Activated CD8-positive, alpha-beta memory T cell treated with anti-CD3 and anti-CD28 coated beads for 36 hours (primary cell): ENCODE measurements around the gene FOXP4. TPM values are rescaled to one million over a fixed set of nuclear protein-coding genes. Genes with fewer than 3 reads are reported as not detected.

Experiments
- CTCF ChIA-PET: fragments of 350-600 bp; sonication (Branson Sonifier 250); formaldehyde crosslinking; loops from one replicate; lab custom pipeline; 2021; ENCODE audit warnings: antibody characterized with exemption; lab: Charles Lee
- POLR2A ChIA-PET: fragments of 350-600 bp; sonication (Branson Sonifier 250); formaldehyde crosslinking; loops from one replicate; lab custom pipeline; 2021; ENCODE audit warnings: antibody characterized with exemption; lab: Charles Lee
- total RNA-seq, 2 experiments: library from RNA; stranded (reverse); gene quantifications; one replicate each; pipeline ENCODE4 v1.2.3, GENCODE V29; 2021

FOXP4 gene, protein sequence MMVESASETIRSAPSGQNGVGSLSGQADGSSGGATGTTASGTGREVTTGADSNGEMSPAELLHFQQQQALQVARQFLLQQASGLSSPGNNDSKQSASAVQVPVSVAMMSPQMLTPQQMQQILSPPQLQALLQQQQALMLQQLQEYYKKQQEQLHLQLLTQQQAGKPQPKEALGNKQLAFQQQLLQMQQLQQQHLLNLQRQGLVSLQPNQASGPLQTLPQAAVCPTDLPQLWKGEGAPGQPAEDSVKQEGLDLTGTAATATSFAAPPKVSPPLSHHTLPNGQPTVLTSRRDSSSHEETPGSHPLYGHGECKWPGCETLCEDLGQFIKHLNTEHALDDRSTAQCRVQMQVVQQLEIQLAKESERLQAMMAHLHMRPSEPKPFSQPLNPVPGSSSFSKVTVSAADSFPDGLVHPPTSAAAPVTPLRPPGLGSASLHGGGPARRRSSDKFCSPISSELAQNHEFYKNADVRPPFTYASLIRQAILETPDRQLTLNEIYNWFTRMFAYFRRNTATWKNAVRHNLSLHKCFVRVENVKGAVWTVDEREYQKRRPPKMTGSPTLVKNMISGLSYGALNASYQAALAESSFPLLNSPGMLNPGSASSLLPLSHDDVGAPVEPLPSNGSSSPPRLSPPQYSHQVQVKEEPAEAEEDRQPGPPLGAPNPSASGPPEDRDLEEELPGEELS
- total RNA-seq: 10 to 100 TPM; 21.0 to 23.6 TPM

DNA sequence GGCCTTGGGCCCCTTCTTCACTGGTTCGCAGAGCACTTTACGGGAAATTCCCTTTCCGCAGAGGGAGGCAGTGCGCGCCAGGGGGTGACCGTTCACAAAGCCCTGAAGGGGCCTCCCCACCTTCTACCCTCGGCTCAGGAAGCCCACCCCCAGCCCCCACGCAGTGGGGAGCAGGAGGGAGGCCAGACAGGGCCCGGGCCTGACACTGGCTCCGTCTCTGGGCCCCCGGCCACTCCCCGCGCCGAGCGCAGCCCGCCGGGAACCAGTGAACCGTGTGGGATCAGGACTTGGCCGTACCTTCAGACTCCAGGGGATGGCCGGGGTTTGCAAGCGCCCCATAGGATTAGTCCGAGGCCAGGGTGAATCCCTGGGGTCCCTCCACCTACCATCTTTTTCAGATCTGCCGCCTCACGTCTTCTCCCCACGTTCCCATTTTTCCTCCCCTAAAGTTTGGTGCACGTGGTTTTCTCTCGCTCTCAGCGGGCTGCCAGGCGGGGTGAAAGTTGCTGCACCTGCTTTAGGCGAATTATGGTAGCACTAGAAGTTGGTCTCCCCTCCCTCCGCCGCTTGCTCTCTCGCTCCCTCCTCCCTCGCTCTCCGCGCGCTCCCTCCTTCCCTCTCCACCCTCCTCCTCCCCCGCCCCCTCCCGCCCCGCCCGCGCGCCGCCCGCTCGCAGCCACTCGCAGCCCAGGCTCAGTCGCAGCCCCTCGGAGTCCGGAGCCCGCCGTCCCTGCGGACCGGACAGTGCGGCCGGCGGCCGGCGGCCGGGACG, at the start of gene FOXP4:
TSS of gene FOXP4 (plus strand) at position 679 of the 772 bp plus-strand sequence. CDS start 19,380 bp downstream, outside the sequence.
- CTCF ChIA-PET: interaction anchor here (1.3 kb wide), 1 partner anchor 10 kb away, joined by 3 read pairs; no protein-coding TSS in a partner anchor

GRCh38 chr6:41497573-41497972, 48.6 kb upstream of the FOXP4 start:
- ChIA-PET CTCF (no interaction called here), POLR2A (no interaction called here)

More for the DNA sequence above, at the start of gene FOXP4:
- POLR2A ChIA-PET: interaction anchor here (1.5 kb wide), 1 partner anchor 15 kb away, joined by 4 read pairs; no protein-coding TSS in a partner anchor

DNA sequence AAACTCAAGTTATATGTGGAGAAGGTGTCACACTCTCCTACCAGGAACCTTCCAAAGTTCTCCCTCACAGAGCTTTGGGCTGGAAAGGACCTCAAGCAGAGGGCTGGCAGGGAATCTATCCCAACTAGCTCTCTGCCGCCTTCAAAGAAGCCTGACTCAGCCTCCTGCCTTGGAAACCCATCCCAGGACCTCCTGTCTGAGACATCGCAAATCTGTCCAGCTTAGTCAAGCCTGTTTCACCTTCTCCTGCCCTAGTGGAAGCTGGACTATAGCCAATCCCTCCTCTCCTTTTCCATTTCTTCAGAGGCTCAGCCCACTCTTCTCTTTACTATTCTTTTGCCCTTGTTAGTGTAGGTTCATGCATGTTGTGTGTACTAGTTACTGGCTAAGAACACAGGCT, 48.2 kb upstream of the FOXP4 start:
- POLR2A ChIA-PET: no interaction called here
- CTCF ChIA-PET: no interaction called here

DNA sequence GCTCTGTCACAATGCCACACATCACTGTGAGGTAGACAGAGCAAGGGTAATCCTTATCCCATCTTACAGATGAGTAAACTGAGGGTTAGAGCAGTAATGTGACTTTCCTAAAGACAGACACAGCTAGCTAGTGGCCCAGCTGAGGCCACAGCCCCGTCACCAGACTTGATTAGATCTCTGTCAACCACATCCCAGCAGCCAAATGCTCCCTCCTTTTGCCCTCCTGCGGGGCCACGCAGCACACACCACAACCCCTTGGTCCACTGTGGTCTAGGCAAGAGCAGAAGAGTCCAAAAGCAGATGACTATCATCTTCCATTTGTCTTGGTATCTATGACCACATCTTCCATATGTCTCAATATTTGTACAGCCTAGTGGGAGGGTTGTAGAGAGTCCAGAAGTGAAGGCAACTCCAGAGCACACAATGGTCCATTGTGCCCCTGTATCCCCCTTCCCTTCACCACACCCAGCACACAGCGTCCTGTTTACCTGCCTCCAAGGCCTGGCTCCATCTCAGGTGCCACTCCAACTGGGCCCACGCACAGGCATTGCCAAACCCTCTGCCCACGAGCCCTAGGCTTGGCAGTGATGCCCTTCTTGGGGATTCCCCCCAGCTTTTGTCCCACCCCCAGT, 47.1 kb upstream of the FOXP4 start:
- ChIA-PET CTCF (no interaction called here), POLR2A (no interaction called here)

GRCh38 chr6:41500561-41500960, 45.6 kb upstream of the FOXP4 start:
- ChIA-PET POLR2A (no interaction called here), CTCF (no interaction called here)

DNA sequence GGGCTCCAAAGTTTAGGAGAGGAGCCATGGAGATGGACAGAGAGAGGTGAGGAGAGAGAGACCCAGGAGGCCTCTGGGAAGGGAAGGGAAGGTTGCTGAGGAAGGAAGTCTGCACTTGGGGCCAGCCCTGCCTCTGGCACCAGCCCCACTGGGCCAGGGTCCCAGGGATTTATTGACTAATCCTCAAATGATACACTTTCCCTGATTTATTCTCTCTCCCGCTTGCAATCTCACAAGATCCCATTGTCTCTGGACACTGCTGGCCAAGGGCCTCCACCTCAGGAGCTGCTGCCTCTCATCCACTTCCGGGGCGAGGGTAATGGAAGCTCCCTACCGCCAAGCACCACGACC, 43.6 kb upstream of the FOXP4 start:
- ChIA-PET POLR2A (no interaction called here), CTCF (no interaction called here)

DNA sequence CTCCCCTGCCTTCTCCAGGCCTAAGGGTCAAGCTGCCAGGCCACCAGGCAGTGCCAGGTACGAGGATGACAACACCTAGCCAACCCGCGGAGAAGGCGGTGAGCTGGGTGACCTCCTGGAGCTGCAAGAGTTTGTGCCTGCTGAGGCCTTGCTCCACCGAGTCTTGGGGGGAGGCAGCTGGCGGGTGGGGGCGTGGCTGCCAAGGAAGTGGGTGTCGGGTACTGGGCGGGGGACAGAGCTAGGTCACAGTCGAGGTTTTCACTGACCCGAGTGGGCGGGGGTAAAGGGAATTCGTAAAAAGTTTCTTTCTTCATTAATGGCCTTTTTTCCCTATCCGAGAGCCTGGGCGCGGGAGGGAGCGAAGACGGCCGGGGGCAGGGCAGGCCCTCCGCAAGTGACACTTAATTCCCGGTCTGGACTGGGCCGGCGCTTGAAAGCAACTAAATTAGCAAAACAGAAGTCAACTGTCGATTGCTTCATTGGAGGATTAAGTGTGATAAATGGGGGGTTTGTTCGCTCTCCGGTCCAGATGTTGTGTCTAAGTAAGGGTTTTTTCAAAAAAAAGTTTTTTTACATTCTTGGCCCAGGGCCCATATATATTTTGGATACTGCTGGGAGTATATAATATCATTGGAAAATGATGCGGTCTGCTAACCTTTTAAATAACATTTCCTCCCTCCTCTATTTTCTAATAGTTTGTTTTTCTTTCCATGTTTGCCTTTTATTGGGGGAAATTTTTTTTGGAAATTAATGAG, 43.1 kb upstream of the FOXP4 start:
- CTCF ChIA-PET: no interaction called here
- POLR2A ChIA-PET: no interaction called here

DNA sequence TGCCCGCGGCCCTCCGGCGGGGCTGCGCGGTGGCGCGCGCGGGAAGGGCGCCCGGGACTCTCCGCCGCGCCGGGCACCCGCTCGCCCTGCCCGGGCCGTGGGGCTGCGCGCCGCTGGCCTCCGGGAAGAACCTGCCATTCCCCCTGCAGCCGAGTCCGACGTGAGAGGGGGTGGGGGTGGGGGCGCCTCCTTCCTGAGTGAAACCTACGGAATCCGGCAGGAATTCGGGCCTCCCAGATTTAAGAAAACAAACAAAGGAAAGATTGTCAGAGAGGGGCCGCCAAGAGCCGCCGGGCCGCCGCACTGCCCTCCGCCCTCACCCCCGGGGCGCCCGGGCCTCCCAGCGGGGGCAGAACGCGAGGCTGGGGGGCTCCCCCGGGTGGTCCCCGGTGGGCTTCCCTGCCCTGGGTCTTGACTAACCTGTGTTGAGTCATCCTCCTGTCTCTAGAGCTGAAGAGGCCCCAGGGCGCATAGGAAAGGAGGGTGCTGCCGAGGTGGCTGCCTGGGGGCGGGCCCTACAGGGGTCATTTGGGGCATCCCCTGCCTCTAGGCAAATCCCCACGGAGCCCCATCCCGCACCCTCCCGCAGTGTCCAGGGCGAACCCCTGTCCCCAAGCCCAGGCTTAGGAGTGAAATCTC, 42.2 kb upstream of the FOXP4 start:
- POLR2A ChIA-PET: no interaction called here
- CTCF ChIA-PET: no interaction called here

- CTCF ChIA-PET: interaction anchor here (1.0 to 1.5 kb wide), 2 partner anchors 137 to 177 kb away, joined by 3 to 4 read pairs; no protein-coding TSS in a partner anchor
- POLR2A ChIA-PET: no interaction called here
Measured at GRCh38 chr6:41504466-41505121, 41.6 kb upstream of the FOXP4 start.

- CTCF ChIA-PET: interaction anchor here (1.0 to 1.5 kb wide), 2 partner anchors 138 to 176 kb away, joined by 3 to 4 read pairs; no protein-coding TSS in a partner anchor
- POLR2A ChIA-PET: no interaction called here
Measured at GRCh38 chr6:41505122-41506049, 40.8 kb upstream of the FOXP4 start.

- ChIA-PET POLR2A (no interaction called here), CTCF (no interaction called here)
Measured at GRCh38 chr6:41508479-41508878, 37.7 kb upstream of the FOXP4 start.

- ChIA-PET CTCF (no interaction called here), POLR2A (no interaction called here)
Measured at GRCh38 chr6:41509580-41509979, 36.6 kb upstream of the FOXP4 start.

DNA sequence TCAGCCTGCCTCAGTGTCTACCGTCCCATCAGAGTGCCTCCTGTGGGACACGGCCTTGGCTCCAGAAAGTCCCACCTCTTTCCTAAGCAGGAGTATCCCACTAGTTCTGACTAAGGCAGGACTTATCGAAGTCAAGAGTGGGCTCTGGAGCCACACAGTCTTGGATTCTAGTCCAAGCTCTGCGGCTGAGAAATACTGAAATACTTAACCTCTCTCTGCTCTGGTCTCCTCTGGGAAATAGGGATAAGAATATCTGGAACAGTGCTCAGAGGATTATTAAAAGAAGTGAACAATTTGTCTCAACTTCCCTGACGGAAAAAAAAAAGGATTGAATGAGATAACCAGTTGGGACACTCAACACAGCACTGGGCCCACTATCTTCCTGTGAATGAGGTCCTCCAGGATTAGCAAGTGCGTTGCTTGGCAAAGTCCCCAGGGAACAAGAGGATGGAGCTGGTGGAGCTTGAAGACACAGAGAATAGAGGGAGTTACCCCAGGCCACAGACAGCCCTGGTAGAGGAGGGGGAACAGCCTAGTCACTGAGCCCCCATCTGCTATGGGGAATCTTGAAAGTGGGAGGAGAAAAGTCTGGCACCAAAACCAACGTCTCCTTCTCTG, 34.6 kb upstream of the FOXP4 start:
- POLR2A ChIA-PET: no interaction called here

DNA sequence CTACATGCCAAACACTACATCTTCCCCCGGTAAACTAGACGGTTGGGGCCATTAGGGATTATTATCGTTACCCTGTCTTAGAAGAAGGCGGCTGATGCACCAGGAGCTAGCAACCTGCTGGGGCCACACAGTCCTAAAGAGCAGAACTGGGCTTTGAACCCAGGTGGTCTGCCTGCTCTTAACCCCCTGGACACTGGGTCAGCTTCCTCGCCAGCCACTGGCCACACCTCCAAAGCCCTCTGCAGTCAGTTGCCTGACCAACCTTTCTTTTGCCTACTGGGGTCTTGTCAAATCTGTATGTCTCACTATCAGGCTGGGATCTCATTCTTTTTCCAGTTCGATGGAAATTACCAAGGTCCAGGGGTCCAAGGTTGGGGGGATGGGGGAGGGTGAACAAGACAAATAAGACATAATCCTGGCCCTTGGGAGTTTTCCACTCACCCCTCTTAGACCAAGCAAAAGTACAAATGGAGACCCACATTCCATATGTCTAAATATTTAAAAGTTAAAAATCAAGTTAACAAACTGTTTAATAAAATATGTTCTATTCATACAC, 34.0 kb upstream of the FOXP4 start:
- POLR2A ChIA-PET: no interaction called here
- CTCF ChIA-PET: no interaction called here

More for the DNA sequence above, 34.6 kb upstream of the FOXP4 start:
- CTCF ChIA-PET: no interaction called here

DNA sequence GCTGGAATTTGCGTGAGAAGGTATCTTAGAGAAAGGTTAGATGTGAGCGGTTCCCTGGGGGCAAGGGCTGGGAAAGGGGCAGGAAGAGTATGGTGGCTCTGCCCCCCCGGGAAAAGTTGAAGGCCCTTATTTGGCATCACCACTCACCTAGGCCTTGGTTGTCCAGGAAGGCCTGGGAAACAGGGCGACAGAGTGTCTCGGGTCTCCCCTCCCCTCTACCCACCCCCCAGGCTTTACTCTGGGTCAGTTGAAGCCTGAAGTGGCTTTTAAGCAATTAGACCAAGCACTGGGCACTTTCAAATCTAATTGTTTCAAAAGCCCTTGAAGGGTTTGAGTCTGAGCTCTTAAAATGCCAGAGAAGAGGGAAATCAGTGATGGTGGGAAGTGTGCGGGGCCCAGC, 30.2 kb upstream of the FOXP4 start:
- POLR2A ChIA-PET: no interaction called here
- CTCF ChIA-PET: no interaction called here

- CTCF ChIA-PET: no interaction called here
Measured at GRCh38 chr6:41518118-41518517, 28.1 kb upstream of the FOXP4 start.

More at GRCh38 chr6:41518118-41518517, 28.1 kb upstream of the FOXP4 start:
- POLR2A ChIA-PET: no interaction called here
